HL-60 (cell line): ENCODE measurements around the gene LIME1.
A peak's percentile ranks its signal among the peaks of the same experiment; 100 is the strongest.

ENCODE experiments used
- DNase-seq, 2 experiments: peaks; one replicate each; pipeline ENCODE4 v3.0.0-alpha.2; 2010 to 2020; ENCODE audit warnings: low read depth in 1 of 2, low spot score in 1 of 2
- H3K27ac ChIP-seq: fragments of 250-450 bp; sonication (Bioruptor Pico); replicated peaks from 2 replicates; pipeline ENCODE4 v1.5.1; 2020; ENCODE audit warnings: mild to moderate bottlenecking, moderate library complexity
- H3K27me3 ChIP-seq: fragments of 250-450 bp; sonication (Bioruptor Pico); 2 replicates; pipeline ENCODE4 v1.5.1; 2021; ENCODE audit warnings: mild to moderate bottlenecking, moderate library complexity; ENCODE audit not compliant: insufficient read depth, poor library complexity, severe bottlenecking
- H3K4me3 ChIP-seq: replicated peaks from 2 replicates; pipeline ENCODE4 v1.5.1; 2011; ENCODE audit warnings: mild to moderate bottlenecking, control low read depth, low read length; ENCODE audit not compliant: insufficient read depth
- GABPA ChIP-seq: IDR thresholded peaks from 2 replicates; pipeline ENCODE4 v1.6.1; 2012; ENCODE audit warnings: low read depth
- POLR2AphosphoS5 ChIP-seq: IDR thresholded peaks from 2 replicates; pipeline ENCODE4 v1.6.1; 2012; ENCODE audit warnings: low read depth
- SPI1 ChIP-seq: IDR thresholded peaks from 2 replicates; pipeline ENCODE4 v1.6.1; 2012; ENCODE audit warnings: low read depth, mild to moderate bottlenecking, borderline replicate concordance
- TF ChIP-seq, protein P1 (sequence below): IDR thresholded peaks from 2 replicates; pipeline ENCODE4 v1.6.1; 2012; ENCODE audit warnings: low read depth; ENCODE audit not compliant: insufficient replicate concordance
- TF ChIP-seq, protein P2 (sequence below): IDR thresholded peaks from one replicate; pipeline ENCODE4 v1.5.1; 2011; ENCODE audit warnings: low read length, control low read depth, inconsistent platforms; ENCODE audit not compliant: insufficient read depth

Gene LIME1

DNA sequence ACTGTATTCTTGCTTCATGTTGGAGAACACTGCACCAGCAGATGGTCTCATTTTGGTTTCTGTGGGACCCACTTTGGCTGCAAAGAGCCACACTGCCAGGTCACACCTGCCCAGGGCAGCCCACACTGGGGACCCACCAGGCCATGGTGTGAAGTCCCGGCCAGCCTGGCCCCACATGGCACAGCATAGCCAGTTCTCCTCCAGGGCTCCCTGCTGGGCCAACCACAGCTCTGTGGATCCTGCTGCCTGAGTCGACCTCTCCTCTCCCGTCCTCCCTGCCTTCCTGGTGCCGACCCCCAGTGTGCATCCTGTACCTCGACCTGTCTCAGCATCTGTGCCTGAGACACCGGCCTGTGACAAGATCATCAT lies 31.7 kb upstream of the LIME1 start:
- H3K27ac ChIP-seq = no peak overlapping the region
- TF ChIP-seq SPI1 = no peak
- TF ChIP-seq POLR2AphosphoS5 = no peak
- TF ChIP-seq, protein P1, sequence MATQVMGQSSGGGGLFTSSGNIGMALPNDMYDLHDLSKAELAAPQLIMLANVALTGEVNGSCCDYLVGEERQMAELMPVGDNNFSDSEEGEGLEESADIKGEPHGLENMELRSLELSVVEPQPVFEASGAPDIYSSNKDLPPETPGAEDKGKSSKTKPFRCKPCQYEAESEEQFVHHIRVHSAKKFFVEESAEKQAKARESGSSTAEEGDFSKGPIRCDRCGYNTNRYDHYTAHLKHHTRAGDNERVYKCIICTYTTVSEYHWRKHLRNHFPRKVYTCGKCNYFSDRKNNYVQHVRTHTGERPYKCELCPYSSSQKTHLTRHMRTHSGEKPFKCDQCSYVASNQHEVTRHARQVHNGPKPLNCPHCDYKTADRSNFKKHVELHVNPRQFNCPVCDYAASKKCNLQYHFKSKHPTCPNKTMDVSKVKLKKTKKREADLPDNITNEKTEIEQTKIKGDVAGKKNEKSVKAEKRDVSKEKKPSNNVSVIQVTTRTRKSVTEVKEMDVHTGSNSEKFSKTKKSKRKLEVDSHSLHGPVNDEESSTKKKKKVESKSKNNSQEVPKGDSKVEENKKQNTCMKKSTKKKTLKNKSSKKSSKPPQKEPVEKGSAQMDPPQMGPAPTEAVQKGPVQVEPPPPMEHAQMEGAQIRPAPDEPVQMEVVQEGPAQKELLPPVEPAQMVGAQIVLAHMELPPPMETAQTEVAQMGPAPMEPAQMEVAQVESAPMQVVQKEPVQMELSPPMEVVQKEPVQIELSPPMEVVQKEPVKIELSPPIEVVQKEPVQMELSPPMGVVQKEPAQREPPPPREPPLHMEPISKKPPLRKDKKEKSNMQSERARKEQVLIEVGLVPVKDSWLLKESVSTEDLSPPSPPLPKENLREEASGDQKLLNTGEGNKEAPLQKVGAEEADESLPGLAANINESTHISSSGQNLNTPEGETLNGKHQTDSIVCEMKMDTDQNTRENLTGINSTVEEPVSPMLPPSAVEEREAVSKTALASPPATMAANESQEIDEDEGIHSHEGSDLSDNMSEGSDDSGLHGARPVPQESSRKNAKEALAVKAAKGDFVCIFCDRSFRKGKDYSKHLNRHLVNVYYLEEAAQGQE = no peak
- TF ChIP-seq, protein P2, sequence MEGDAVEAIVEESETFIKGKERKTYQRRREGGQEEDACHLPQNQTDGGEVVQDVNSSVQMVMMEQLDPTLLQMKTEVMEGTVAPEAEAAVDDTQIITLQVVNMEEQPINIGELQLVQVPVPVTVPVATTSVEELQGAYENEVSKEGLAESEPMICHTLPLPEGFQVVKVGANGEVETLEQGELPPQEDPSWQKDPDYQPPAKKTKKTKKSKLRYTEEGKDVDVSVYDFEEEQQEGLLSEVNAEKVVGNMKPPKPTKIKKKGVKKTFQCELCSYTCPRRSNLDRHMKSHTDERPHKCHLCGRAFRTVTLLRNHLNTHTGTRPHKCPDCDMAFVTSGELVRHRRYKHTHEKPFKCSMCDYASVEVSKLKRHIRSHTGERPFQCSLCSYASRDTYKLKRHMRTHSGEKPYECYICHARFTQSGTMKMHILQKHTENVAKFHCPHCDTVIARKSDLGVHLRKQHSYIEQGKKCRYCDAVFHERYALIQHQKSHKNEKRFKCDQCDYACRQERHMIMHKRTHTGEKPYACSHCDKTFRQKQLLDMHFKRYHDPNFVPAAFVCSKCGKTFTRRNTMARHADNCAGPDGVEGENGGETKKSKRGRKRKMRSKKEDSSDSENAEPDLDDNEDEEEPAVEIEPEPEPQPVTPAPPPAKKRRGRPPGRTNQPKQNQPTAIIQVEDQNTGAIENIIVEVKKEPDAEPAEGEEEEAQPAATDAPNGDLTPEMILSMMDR = no peak
- TF ChIP-seq GABPA = no peak
- DNase-seq = no peak
- no peak overlapping the region for H3K4me3 ChIP-seq
- H3K27me3 ChIP-seq = no peaks in the 10 kb centered on the region

DNA sequence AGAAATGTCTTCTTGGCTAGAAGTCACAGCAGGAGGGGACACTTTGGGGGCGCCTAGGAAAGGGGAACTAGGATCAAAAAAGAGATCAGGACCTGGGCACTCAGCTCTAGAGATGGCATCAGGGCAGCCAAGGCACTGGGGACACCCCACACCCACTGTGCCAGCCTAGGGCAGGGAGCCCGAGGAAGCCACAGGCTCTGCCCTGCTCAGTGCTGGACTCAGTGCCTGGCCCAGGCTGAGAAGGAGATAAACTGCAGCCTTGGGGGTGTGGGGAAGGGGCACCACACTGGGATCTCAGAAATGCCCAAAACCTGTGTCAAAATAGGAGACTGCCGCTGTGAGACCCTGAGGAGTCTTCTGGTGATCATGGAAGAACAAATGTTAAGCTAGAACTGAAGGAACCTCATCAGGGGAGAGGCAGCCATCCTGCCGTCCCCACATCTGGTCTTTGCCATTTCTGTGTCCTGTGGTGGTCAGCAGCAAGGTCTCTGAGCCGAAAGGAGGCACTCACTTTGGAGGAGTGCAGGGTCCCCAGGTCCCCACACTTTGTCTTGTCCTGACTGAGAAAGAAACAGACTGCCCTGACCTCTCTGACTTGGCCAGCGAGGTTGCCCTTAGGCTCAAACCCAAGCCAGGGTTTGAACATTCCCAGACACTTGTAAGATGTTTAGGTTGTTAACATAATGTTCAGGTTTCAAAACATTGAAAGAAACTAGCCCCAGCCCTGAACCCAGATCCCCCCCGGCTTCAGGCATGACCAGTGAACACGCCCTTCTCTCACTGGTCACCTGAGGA lies 31.0 kb upstream of the LIME1 start:
- no peak overlapping the region for H3K4me3 ChIP-seq
- TF ChIP-seq GABPA = no peak
- H3K27me3 ChIP-seq = no peaks in the 10 kb centered on the region
- H3K27ac ChIP-seq = no peak overlapping the region
- no peak for DNase-seq

DNA sequence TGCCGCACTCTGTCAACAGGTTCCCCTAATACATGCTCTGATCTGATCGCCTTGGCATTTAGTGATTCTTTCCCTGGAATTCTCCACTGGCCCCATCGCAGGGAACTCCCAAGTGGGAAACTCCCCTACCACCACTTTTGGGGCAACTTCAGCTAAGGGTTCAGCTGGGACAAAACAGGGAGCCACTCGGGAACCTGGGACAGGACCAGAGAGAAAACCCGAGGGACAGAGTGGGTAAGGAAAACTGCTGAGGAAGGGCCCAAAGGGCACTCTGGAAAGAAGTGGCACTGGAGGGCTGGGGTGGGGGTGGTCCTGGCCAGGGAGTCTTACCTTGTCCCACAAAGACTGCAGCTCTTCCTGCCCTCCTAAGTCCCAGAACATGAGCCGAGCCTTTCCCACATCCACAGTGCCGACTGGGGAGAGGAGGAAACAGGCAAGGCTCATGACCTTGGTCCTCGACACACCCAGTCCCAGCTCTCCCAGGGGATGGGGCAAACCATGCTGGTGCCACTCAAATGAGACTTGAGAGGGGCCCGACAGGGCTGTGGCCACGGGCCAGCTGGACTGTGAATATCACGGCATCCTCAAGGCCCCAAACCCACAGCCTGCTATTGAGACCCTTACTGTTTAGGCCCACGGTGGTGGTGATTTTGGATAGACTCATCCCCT lies 30.3 kb upstream of the LIME1 start:
- Histone ChIP-seq H3K27me3 (no peaks in the 10 kb centered on the region), H3K4me3 (peak overlapping the region; percentile 93), H3K27ac (no peak overlapping the region)
- no peak for DNase-seq
- no peak for TF ChIP-seq POLR2AphosphoS5
- TF ChIP-seq SPI1 = no peak
- TF ChIP-seq GABPA = no peak
- TF ChIP-seq, protein P2 = no peak
- TF ChIP-seq, protein P1 = no peak

DNA sequence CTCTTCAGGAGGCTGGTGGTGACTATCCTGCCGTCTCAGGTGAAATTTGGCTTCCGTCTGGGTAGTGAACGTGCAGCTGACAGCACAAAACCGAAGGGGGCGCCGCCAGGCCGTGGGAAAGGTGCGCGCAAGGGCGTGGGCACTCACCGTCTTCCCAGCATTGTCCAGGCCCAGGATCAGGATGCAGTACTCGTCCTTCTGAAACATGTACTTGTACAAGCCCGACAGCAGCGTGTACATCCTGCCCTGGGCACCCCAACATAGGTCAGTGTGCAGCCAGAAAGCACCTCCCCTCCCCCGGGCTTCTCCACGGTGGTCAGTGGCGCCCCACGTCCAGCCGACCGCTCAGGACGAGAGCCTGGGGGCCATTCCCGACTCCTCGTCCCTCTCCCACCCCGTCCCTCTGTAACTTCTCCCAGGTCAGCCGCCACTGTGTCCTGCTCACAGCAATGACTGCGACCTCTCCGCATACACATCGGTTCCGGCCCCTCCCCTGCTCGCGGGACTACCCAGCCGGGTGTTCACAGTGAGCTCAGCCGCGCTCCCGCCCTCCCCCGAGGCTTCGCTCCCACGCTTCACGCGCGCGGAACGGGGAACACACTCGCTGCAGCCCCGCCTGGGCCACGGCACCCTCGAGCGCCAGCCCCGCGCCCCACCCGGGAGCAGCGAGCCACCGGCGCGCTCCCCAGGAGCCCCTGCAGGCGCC lies 29.5 kb upstream of the LIME1 start:
- Histone ChIP-seq H3K4me3 (peak overlapping the region; percentile 93), H3K27me3 (no peaks in the 10 kb centered on the region), H3K27ac (peak overlapping the region; percentile 87)
- DNase-seq = peak in 1 of 2 experiments; percentile 69
- no peak for TF ChIP-seq GABPA
- TF ChIP-seq POLR2AphosphoS5 = no peak
- TF ChIP-seq, protein P1 = no peak
- TF ChIP-seq, protein P2 = peak; percentile 35
- no peak for TF ChIP-seq SPI1
